GM08714 (cell line): ENCODE results near the gene TFDP2.

ENCODE experiments used
- H3K4me3 ChIP-seq: fragments of 200-500 bp; sonication (Bioruptor generic); 2 replicates; pipeline ENCODE4 v1.5.1; 2014; ENCODE audit warnings: mild to moderate bottlenecking, low read length, inconsistent platforms
- ZNF274 ChIP-seq: IDR thresholded peaks from 2 replicates; pipeline ENCODE4 v1.6.1; 2012; ENCODE audit warnings: mild to moderate bottlenecking, low read depth, low read length

The TFDP2 gene, protein sequence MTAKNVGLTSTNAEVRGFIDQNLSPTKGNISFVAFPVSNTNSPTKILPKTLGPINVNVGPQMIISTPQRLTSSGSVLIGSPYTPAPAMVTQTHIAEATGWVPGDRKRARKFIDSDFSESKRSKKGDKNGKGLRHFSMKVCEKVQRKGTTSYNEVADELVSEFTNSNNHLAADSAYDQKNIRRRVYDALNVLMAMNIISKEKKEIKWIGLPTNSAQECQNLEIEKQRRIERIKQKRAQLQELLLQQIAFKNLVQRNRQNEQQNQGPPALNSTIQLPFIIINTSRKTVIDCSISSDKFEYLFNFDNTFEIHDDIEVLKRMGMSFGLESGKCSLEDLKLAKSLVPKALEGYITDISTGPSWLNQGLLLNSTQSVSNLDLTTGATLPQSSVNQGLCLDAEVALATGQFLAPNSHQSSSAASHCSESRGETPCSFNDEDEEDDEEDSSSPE

GRCh38 chr3:142148792-142149672 lies at the start of gene TFDP2:
TSS of gene TFDP2 (minus strand) at chr3:142149544. CDS start at chr3:142101749, 47,795 bp downstream.
- peak within 1 kb of the TSS; percentile 70 for H3K4me3 ChIP-seq
- no peak for TF ChIP-seq ZNF274

DNA sequence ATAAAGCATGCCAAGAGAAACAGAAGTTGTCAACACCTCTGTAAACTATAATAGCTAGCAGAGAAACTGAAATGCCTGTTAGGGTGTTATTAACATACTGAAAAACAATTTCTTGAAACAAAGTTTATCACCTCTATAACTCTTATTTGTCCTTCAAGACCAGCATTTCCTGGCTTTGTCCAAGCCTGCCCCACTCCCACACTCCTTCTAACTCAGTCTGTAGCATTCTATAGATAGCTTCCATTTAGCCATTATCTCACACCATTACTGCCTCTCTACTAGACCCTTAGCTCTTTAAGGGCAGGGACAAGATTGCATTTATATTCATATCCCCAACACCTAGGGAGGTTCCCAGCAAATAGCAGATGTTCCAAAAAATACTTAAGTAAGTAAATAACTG lies 39.5 kb upstream of the TFDP2 start:
- no peak for TF ChIP-seq ZNF274
- no peak overlapping the region for H3K4me3 ChIP-seq

DNA sequence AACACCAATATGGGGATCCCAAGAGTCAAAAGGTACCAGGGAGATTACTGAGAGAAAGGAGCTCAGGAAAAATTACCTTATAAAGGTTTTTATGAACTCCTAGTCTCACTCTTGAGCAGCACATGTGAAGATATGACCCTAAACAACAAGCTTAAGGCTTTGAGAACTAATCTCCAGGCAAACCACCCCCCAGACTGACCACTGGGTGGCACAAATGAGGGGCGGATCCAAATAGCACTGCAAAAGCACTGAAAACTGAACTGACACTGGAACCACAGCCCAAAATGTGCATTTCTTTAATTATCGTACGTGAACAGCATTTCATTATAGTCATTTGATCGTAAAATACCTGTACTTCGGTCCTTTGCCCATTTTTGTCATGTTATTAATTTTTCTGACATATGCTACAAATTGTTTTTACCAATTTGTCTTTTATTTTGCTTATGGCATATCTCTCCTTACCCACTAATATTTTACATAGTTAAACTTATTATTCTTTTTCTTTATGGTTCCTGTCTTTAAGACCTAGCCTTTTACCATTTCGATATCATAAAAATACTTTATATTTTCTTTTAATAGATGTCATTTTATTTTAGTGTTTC lies 31.5 kb upstream of the TFDP2 start:
- no peak overlapping the region for H3K4me3 ChIP-seq
- TF ChIP-seq ZNF274, result no peak

- TF ChIP-seq ZNF274, result no peak
- H3K4me3 ChIP-seq, result no peak overlapping the region
These were observed 26.1 kb upstream of the TFDP2 start for GRCh38 chr3:142175478-142175877.

DNA sequence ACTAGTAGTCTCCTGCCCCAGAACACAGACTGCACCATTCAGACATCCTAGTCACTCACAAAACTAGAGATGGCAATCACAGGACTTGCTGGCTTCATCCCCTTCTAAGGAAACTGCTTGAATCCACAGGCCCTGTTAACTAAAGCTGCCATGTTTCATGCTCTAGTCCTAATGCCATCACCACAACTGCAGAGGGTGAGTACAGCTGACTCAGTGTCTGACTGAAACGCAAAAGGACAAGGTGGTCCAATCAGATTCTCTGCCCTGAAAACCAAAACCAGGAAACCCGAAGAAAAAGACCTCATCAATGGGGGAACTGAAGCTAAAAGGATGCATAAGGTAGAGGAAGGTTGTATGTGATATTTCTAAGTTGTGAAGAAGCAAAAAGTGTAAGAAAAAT lies 25.2 kb upstream of the TFDP2 start:
- no peak for TF ChIP-seq ZNF274
- H3K4me3 ChIP-seq, result no peak overlapping the region

- TF ChIP-seq ZNF274, result no peak
- no peak overlapping the region for H3K4me3 ChIP-seq
These were observed 19.2 kb upstream of the TFDP2 start for GRCh38 chr3:142168514-142168913.

- TF ChIP-seq ZNF274, result no peak
- H3K4me3 ChIP-seq, result no peak overlapping the region
These were observed 15.8 kb upstream of the TFDP2 start for GRCh38 chr3:142165194-142165593.

DNA sequence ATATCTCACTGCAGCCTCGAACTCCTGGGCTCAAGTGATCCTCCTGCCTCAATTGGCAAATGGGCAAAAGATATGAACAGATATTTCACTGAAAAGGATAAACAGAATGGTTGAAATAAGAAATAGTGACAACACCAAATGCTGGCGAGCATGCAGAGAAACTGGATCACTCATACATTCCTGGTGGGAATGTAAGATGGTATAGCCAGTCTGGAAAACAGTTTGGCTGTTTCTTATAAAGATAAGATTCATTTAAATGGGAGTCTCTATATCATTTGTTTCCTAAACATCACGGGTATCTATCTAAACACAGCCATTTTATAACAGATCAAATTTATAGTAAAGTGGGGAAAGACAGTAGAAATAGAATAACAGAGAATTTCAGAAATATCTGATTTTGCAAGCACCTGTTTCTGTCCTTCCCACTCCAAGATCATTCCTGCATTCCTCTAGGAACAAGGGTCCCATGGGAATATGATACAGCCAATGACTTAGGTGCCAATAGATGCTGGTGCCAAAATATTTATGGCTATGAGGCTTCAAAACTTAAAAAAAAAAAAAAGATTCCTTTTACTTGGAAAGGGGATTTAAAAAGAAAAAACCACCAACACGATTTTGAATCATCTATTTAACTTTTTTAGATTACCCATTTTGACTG lies 9.9 kb upstream of the TFDP2 start:
- TF ChIP-seq ZNF274, result no peak
- H3K4me3 ChIP-seq, result no peak overlapping the region

- H3K4me3 ChIP-seq, result no peak overlapping the region
- no peak for TF ChIP-seq ZNF274
These were observed 4.8 kb upstream of the TFDP2 start for GRCh38 chr3:142154186-142154585.

GRCh38 chr3:142152384-142152783 lies 3.0 kb upstream of the TFDP2 start:
- no peak overlapping the region for H3K4me3 ChIP-seq
- TF ChIP-seq ZNF274, result no peak

- H3K4me3 ChIP-seq, result no peak overlapping the region
- no peak for TF ChIP-seq ZNF274
These were observed 2.5 kb upstream of the TFDP2 start for GRCh38 chr3:142151828-142152227.

- no peak overlapping the region for H3K4me3 ChIP-seq
- TF ChIP-seq ZNF274, result no peak
These were observed 1.9 kb upstream of the TFDP2 start for GRCh38 chr3:142151240-142151639.

- no peak for TF ChIP-seq ZNF274
These were observed 927 bp upstream of the TFDP2 start for GRCh38 chr3:142150271-142150670.

DNA sequence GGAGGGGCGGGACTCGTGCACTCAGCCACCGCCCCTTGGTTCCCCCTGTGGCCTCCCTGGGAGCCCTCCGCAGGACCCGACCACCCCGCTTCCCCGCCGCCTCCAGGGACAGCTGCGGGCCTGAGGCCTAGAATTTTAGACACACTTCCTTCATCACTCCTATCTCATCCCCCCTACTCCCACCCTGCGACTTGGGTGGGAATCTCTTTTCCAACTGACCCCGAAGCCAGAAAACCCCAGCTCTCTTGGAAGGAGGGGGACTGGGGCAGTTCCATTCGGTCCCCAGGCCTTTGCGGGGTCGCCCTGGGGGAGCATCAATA lies 289 bp upstream of the TFDP2 start:
- TF ChIP-seq ZNF274, result no peak
- peak overlapping the region; percentile 70; the same call in 1 of the 2 replicates for H3K4me3 ChIP-seq

More at GRCh38 chr3:142150271-142150670, 927 bp upstream of the TFDP2 start:
- H3K4me3 ChIP-seq, result no peak overlapping the region
